IMR-90 (cell line): Measurements from ENCODE around the gene KLF1. TPM values are rescaled to one million over a fixed set of nuclear protein-coding genes. Genes with fewer than 3 reads are reported as not detected.

Source experiments
- ATAC-seq: fragments of 200-7000 bp; cut with Tn5 transposase; 2 replicates; pipeline ENCODE4 v1.9.1; 2020; ENCODE audit warnings: low read depth, mild to moderate bottlenecking, moderate library complexity
- BruUV-seq: library from RNA; stranded (reverse); fragments of 400-500 nt; replicated peaks from 2 replicates; lab custom pipeline; 2021; lab: Mats Ljungman, UMichigan
- CTCF ChIA-PET: fragments of 300-600 bp; formaldehyde crosslinking; extraction: SDS; loops from one replicate; lab custom pipeline; 2021; ENCODE audit warnings: antibody characterized with exemption; lab: Yijun Ruan, JAX
- POLR2A ChIA-PET: fragments of 300-600 bp; sonication (Branson Sonifier 250); formaldehyde crosslinking; loops from one replicate; lab custom pipeline; 2022; ENCODE audit warnings: antibody characterized with exemption; ENCODE audit not compliant: unreplicated experiment; lab: Charles Lee
- DNase-seq: peaks from one replicate; pipeline ENCODE4 v3.0.0; 2013
- H2AFZ ChIP-seq: replicated peaks from 2 replicates; pipeline ENCODE3; 2013; ENCODE audit warnings: low read length, mild to moderate bottlenecking; ENCODE audit not compliant: poor library complexity
- H2AK5ac ChIP-seq: 2 replicates; pipeline ENCODE4 v1.6.1; 2013; ENCODE audit warnings: low read depth, low read length, inconsistent platforms
- H2AK9ac ChIP-seq: replicated peaks from 2 replicates; pipeline ENCODE3; 2013; ENCODE audit warnings: mild to moderate bottlenecking, low read depth, low read length, moderate library complexity; ENCODE audit not compliant: poor library complexity
- H2BK120ac ChIP-seq: 2 replicates; pipeline ENCODE4 v1.6.1; 2013; ENCODE audit warnings: low read depth, low read length, inconsistent platforms
- H2BK15ac ChIP-seq: 3 replicates; pipeline ENCODE4 v1.6.1; 2013; ENCODE audit warnings: low read depth, low read length, inconsistent platforms
- H2BK20ac ChIP-seq: 2 replicates; pipeline ENCODE4 v1.6.1; 2013; ENCODE audit warnings: low read depth, mild to moderate bottlenecking, inconsistent platforms, low read length, moderate library complexity
- H2BK5ac ChIP-seq: 2 replicates; pipeline ENCODE4 v1.6.1; 2013; ENCODE audit warnings: mild to moderate bottlenecking, low read depth, low read length, inconsistent platforms; ENCODE audit not compliant: poor library complexity, severe bottlenecking
- H3K14ac ChIP-seq: replicated peaks from 2 replicates; pipeline ENCODE4 v1.6.1; 2013; ENCODE audit warnings: low read depth, low read length, inconsistent platforms
- H3K18ac ChIP-seq: 2 replicates; pipeline ENCODE4 v1.6.1; 2013; ENCODE audit warnings: low read depth, low read length, control low read depth
- H3K23ac ChIP-seq: 2 replicates; pipeline ENCODE4 v1.6.1; 2013; ENCODE audit warnings: low read depth, low read length, inconsistent platforms
- H3K27ac ChIP-seq: 2 replicates; pipeline ENCODE4 v1.5.1; 2013; ENCODE audit warnings: mild to moderate bottlenecking, control low read depth, low read length; ENCODE audit not compliant: insufficient read depth
- H3K27me3 ChIP-seq: 2 replicates; pipeline ENCODE4 v1.6.1; 2013; ENCODE audit warnings: low read length; ENCODE audit not compliant: control insufficient read depth, insufficient read depth
- H3K36me3 ChIP-seq: 2 replicates; pipeline ENCODE4 v1.6.1; 2013; ENCODE audit warnings: low read length, mixed read lengths; ENCODE audit not compliant: control insufficient read depth, insufficient read depth
- H3K4ac ChIP-seq: 2 replicates; pipeline ENCODE4 v1.6.1; 2013; ENCODE audit warnings: low read depth, low read length, inconsistent platforms
- H3K4me1 ChIP-seq: 2 replicates; pipeline ENCODE4 v1.6.1; 2013; ENCODE audit warnings: low read length, mixed read lengths; ENCODE audit not compliant: control insufficient read depth, insufficient read depth
- H3K4me2 ChIP-seq: 2 replicates; pipeline ENCODE4 v1.6.1; 2013; ENCODE audit warnings: low read depth, mild to moderate bottlenecking, control low read depth, low read length, moderate library complexity
- H3K4me3 ChIP-seq: 2 replicates; pipeline ENCODE4 v1.5.1; 2013; ENCODE audit warnings: low read depth, mild to moderate bottlenecking, control low read depth, low read length, moderate library complexity; ENCODE audit not compliant: insufficient read depth
- H3K56ac ChIP-seq: 2 replicates; pipeline ENCODE4 v1.6.1; 2013; ENCODE audit warnings: low read length, inconsistent platforms; ENCODE audit not compliant: insufficient read depth; ENCODE audit errors: extremely low read depth
- H3K79me1 ChIP-seq, 2 experiments: 2 replicates each; pipeline ENCODE4 v1.6.1; 2013; ENCODE audit warnings: low read length in 2 of 2, inconsistent platforms in 1 of 2, low read depth in 1 of 2
- H3K9ac ChIP-seq: 2 replicates; pipeline ENCODE4 v1.6.1; 2013; ENCODE audit warnings: low read depth, low read length, control low read depth
- H3K9me1 ChIP-seq: 2 replicates; pipeline ENCODE4 v1.6.1; 2013; ENCODE audit warnings: low read length, inconsistent platforms; ENCODE audit not compliant: insufficient read depth
- H3K9me3 ChIP-seq: 2 replicates; pipeline ENCODE4 v1.6.1; 2013; ENCODE audit warnings: low read length; ENCODE audit not compliant: control insufficient read depth, insufficient read depth
- H4K20me1 ChIP-seq: 2 replicates; pipeline ENCODE4 v1.6.1; 2013; ENCODE audit warnings: low read length, inconsistent platforms; ENCODE audit not compliant: insufficient read depth
- H4K5ac ChIP-seq: 2 replicates; pipeline ENCODE4 v1.6.1; 2013; ENCODE audit warnings: mild to moderate bottlenecking, low read depth, low read length, control low read depth
- H4K8ac ChIP-seq, 2 experiments: 2 replicates each; pipeline ENCODE4 v1.6.1; 2013; ENCODE audit warnings: low read depth in 2 of 2, low read length in 2 of 2, control low read depth in 1 of 2, inconsistent platforms in 1 of 2
- H4K91ac ChIP-seq: 2 replicates; pipeline ENCODE4 v1.6.1; 2013; ENCODE audit warnings: low read depth, low read length, inconsistent platforms; ENCODE audit not compliant: insufficient read depth
- BHLHE40 ChIP-seq: fragments of 150-350 bp; IDR thresholded peaks from 2 replicates; pipeline ENCODE4 v1.6.1; 2016; ENCODE audit warnings: mild to moderate bottlenecking, low read depth, low read length
- CEBPB ChIP-seq: IDR thresholded peaks from 2 replicates; pipeline ENCODE4 v1.6.1; 2012; ENCODE audit warnings: low read depth, low read length, improper control_type of control experiment
- ELK1 ChIP-seq: fragments of 150-350 bp; IDR thresholded peaks from 2 replicates; pipeline ENCODE4 v1.6.1; 2016; ENCODE audit warnings: low read depth, mild to moderate bottlenecking, low read length, moderate library complexity, borderline replicate concordance
- MAFK ChIP-seq: IDR thresholded peaks from 2 replicates; pipeline ENCODE4 v1.6.1; 2012; ENCODE audit warnings: low read depth, low read length, improper control_type of control experiment
- MXI1 ChIP-seq: IDR thresholded peaks from 2 replicates; pipeline ENCODE4 v1.6.1; 2012; ENCODE audit warnings: low read depth, mild to moderate bottlenecking, low read length, moderate library complexity, borderline replicate concordance
- POLR2A ChIP-seq: IDR thresholded peaks from 2 replicates; pipeline ENCODE4 v1.6.1; 2012; ENCODE audit warnings: mild to moderate bottlenecking, low read depth, low read length
- RCOR1 ChIP-seq: IDR thresholded peaks from 2 replicates; pipeline ENCODE4 v1.6.1; 2012; ENCODE audit warnings: mild to moderate bottlenecking, low read length, improper control_type of control experiment; ENCODE audit not compliant: insufficient replicate concordance
- RFX5 ChIP-seq: IDR thresholded peaks from 2 replicates; pipeline ENCODE4 v1.8.0; 2012; ENCODE audit warnings: low read depth, mild to moderate bottlenecking, low read length, moderate library complexity
- SMC3 ChIP-seq: fragments of 150-350 bp; IDR thresholded peaks from 2 replicates; pipeline ENCODE4 v1.6.1; 2016; ENCODE audit warnings: low read depth, mild to moderate bottlenecking, antibody characterized with exemption, low read length, moderate library complexity
- USF2 ChIP-seq: fragments of 150-350 bp; IDR thresholded peaks from 2 replicates; pipeline ENCODE4 v1.6.1; 2017; ENCODE audit warnings: mild to moderate bottlenecking, antibody characterized with exemption, low read length, low read depth
- WGBS, 2 experiments: methylation state at CpG; one replicate each; pipeline versions ENCODE4 v1.1.5 to v1.1.7; 2013; ENCODE audit warnings: missing lambda C conversion rate in 2 of 2; ENCODE audit not compliant: insufficient read length in 1 of 2; ENCODE audit errors: extremely low coverage in 2 of 2; 5-methylcytosine and 5-hydroxymethylcytosine counted together
- dilution Hi-C: fragments of 300-500 bp; cut with HindIII; formaldehyde crosslinking; loops from one replicate; pipeline ENCODE4 v1.14.3; 2018; ENCODE audit warnings: low sequenced_read_pairs; ENCODE audit not compliant: unreplicated experiment
- in situ Hi-C: fragments of 300-500 bp; cut with MboI; formaldehyde crosslinking; loops from 3 replicates; pipeline ENCODE4 v1.14.3; 2019; ENCODE audit warnings: low sequenced_read_pairs, inconsistent platforms, mixed read lengths
- intact Hi-C: fragments of 100-400 bp; cut with micrococcal nuclease; formaldehyde crosslinking; loops from 2 replicates; pipeline ENCODE4 v1.10.0; 2022
- polyA plus RNA-seq, 3 experiments: library from polyadenylated mRNA; depleted of rRNA; stranded (reverse); fragments of >200 nt; gene quantifications; 2 replicates each; pipeline ENCODE4 v1.2.3, GENCODE V29; 2012; ENCODE audit warnings: low replicate concordance in 1 of 3
- total RNA-seq: library from RNA; depleted of rRNA; stranded (reverse); fragments of >200 nt; gene quantifications from 2 replicates; pipeline ENCODE4 v1.2.3, GENCODE V29; 2012

KLF1 gene
- total and polyA plus RNA-seq, 2 of the 4 experiments (the other 2 are of a cell fraction): not detected

GRCh38 chr19:12882589-12882988 lies 4.4 kb downstream of the KLF1 start:
- H4K8ac ChIP-seq: no peak overlapping the region
- peaks cover 13% of the 10 kb centered on the region for H3K9me3 ChIP-seq
- peak overlapping the region; percentile 56 for H2AFZ ChIP-seq
- H3K4ac ChIP-seq: no peak overlapping the region
- DNase-seq: no peak
- no peak overlapping the region for H3K56ac ChIP-seq
- WGBS, 2 experiments: no CpG with 5 or more reads among the region's 3 CpGs
- no peak overlapping the region for H4K91ac ChIP-seq
- no peak overlapping the region for H2BK20ac ChIP-seq
- no peak overlapping the region for H3K18ac ChIP-seq
- peaks cover 6% of the 10 kb centered on the region; the same call in 1 of the 2 replicates for H3K36me3 ChIP-seq
- H2AK9ac ChIP-seq: no peak overlapping the region
- no peak overlapping the region for H3K23ac ChIP-seq
- no peak overlapping the region for H2BK15ac ChIP-seq
- dilution Hi-C loops: no loop called here
- peaks cover 35% of the 10 kb centered on the region for H3K27me3 ChIP-seq
- ATAC-seq: no peak
- BruUV-seq: no TSS peak
- H3K4me2 ChIP-seq: no peak overlapping the region
- H3K4me3 ChIP-seq: no peak overlapping the region
- TF ChIP-seq POLR2A: no peak
- no peak for TF ChIP-seq BHLHE40
- TF ChIP-seq CEBPB: no peak
- TF ChIP-seq ELK1: no peak
- TF ChIP-seq SMC3: no peak
- no peak for TF ChIP-seq MXI1
- no peak for TF ChIP-seq MAFK
- TF ChIP-seq RFX5: no peak
- no peak for TF ChIP-seq RCOR1
- TF ChIP-seq USF2: no peak
- no peaks in the 10 kb centered on the region for H4K20me1 ChIP-seq
- in situ Hi-C loops: no loop called here
- H2BK5ac ChIP-seq: no peak overlapping the region
- no peak overlapping the region for H3K14ac ChIP-seq
- peaks cover 5% of the 10 kb centered on the region; the same call in 1 of the 2 replicates for H3K4me1 ChIP-seq
- H4K5ac ChIP-seq: no peak overlapping the region
- H2BK120ac ChIP-seq: no peak overlapping the region
- no peak overlapping the region for H2AK5ac ChIP-seq
- no peak overlapping the region for H3K27ac ChIP-seq
- peaks cover 0 to 7% of the 10 kb centered on the region in 2 experiments; a peak in 1 of 4 replicates for H3K79me1 ChIP-seq
- ChIA-PET CTCF (interaction anchor here (1.7 kb wide), 1 partner anchor 83 kb away, joined by 8 read pairs; no protein-coding TSS in a partner anchor), POLR2A (no interaction called here)
- intact Hi-C loops: no loop called here
- no peak overlapping the region for H3K9ac ChIP-seq
- H3K9me1 ChIP-seq: peaks cover 5% of the 10 kb centered on the region; the same call in 1 of the 2 replicates
